WTC11 (cell line): ENCODE measurements around the gene IGF2BP3. TPM values are rescaled to one million over a fixed set of nuclear protein-coding genes. Genes with fewer than 3 reads are reported as not detected.

ENCODE experiments used
- ATAC-seq: fragments of 200-7000 bp; cut with Tn5 transposase; 2 replicates; pipeline ENCODE4 v1.10.0; 2021; ENCODE audit warnings: mild to moderate bottlenecking, moderate library complexity
- CTCF ChIA-PET: fragments of 300-600 bp; sonication (Branson Sonifier 250); formaldehyde crosslinking; loops from one replicate; lab custom pipeline; 2021; ENCODE audit warnings: antibody characterized with exemption; lab: Charles Lee
- POLR2A ChIA-PET: fragments of 350-600 bp; sonication (Branson Sonifier 250); formaldehyde crosslinking; loops from one replicate; lab custom pipeline; 2021; ENCODE audit warnings: antibody characterized with exemption; lab: Charles Lee
- DNase-seq: peaks from one replicate; pipeline ENCODE4 v3.0.0; 2021; ENCODE audit warnings: low spot score
- H3K27ac Mint-ChIP-seq: 2 replicates; pipeline ENCODE4 v1.8.0; 2021; ENCODE audit warnings: mixed read lengths
- H3K27me3 Mint-ChIP-seq: 2 replicates; pipeline ENCODE4 v1.8.0; 2021; ENCODE audit warnings: low read depth, mild to moderate bottlenecking, moderate library complexity, mixed read lengths
- H3K36me3 Mint-ChIP-seq: 2 replicates; pipeline ENCODE4 v1.8.0; 2021; ENCODE audit warnings: mixed read lengths
- H3K4me1 Mint-ChIP-seq: 2 replicates; pipeline ENCODE4 v1.8.0; 2022; ENCODE audit warnings: mixed read lengths
- H3K4me3 Mint-ChIP-seq: 2 replicates; pipeline ENCODE4 v1.8.0; 2021; ENCODE audit warnings: mild to moderate bottlenecking, moderate library complexity, mixed read lengths
- H3K9me3 Mint-ChIP-seq: 2 replicates; pipeline ENCODE4 v1.8.0; 2021; ENCODE audit warnings: mixed read lengths
- CREB1 ChIP-seq: sonication (generic); formaldehyde crosslinking; IDR thresholded peaks from 2 replicates; pipeline ENCODE4 v1.8.0; 2023; ENCODE audit warnings: mild to moderate bottlenecking, missing genetic modification reagents
- ESRRA ChIP-seq: sonication (generic); formaldehyde crosslinking; IDR thresholded peaks from 2 replicates; pipeline ENCODE4 v1.8.1; 2022; ENCODE audit warnings: mild to moderate bottlenecking, missing genetic modification reagents, borderline replicate concordance
- JAZF1 ChIP-seq: fragments of 250-450 bp; sonication (Bioruptor Pico); IDR thresholded peaks from 2 replicates; pipeline ENCODE4 v1.9.0; 2021; ENCODE audit warnings: moderate library complexity, mild to moderate bottlenecking, inconsistent platforms
- KAT7 ChIP-seq: sonication (generic); formaldehyde crosslinking; IDR thresholded peaks from 2 replicates; pipeline ENCODE4 v1.8.1; 2023; ENCODE audit warnings: missing genetic modification reagents, mild to moderate bottlenecking, borderline replicate concordance
- MXD4 ChIP-seq: fragments of 250-450 bp; sonication (Bioruptor Pico); IDR thresholded peaks from 2 replicates; pipeline ENCODE4 v1.8.0; 2021; ENCODE audit warnings: mild to moderate bottlenecking, moderate library complexity, borderline replicate concordance
- NFE2L1 ChIP-seq: sonication (generic); formaldehyde crosslinking; IDR thresholded peaks from 2 replicates; pipeline ENCODE4 v1.8.1; 2023; ENCODE audit warnings: missing genetic modification reagents
- SOX15 ChIP-seq: fragments of 250-450 bp; sonication (Bioruptor Pico); IDR thresholded peaks from 2 replicates; pipeline ENCODE4 v1.9.0; 2021; ENCODE audit warnings: mild to moderate bottlenecking
- SP1 ChIP-seq: sonication (generic); formaldehyde crosslinking; conservative IDR thresholded peaks from 2 replicates; pipeline ENCODE4 v1.8.1; 2022; ENCODE audit warnings: missing genetic modification reagents
- TEAD1 ChIP-seq: sonication (generic); formaldehyde crosslinking; IDR thresholded peaks from 2 replicates; pipeline ENCODE4 v1.8.0; 2022; ENCODE audit warnings: mild to moderate bottlenecking, missing genetic modification reagents
- ZNF121 ChIP-seq: sonication (generic); formaldehyde crosslinking; IDR thresholded peaks from 2 replicates; pipeline ENCODE4 v1.8.0; 2023; ENCODE audit warnings: missing genetic modification reagents
- ZNF219 ChIP-seq: sonication (generic); formaldehyde crosslinking; IDR thresholded peaks from 2 replicates; pipeline ENCODE4 v1.8.0; 2023; ENCODE audit warnings: missing genetic modification reagents, mild to moderate bottlenecking, borderline replicate concordance
- ZNF416 ChIP-seq: fragments of 250-450 bp; sonication (Bioruptor Pico); IDR thresholded peaks from 2 replicates; pipeline ENCODE4 v1.9.0; 2021; ENCODE audit warnings: mild to moderate bottlenecking, inconsistent platforms
- ZNF671 ChIP-seq: fragments of 250-450 bp; sonication (Bioruptor Pico); IDR thresholded peaks from 2 replicates; pipeline ENCODE4 v1.8.0; 2021; ENCODE audit warnings: mild to moderate bottlenecking
- total RNA-seq: library from RNA; stranded (reverse); gene quantifications from 3 replicates; pipeline ENCODE4 v1.2.3, GENCODE V29; 2021
- TF ChIP-seq, protein P1 (sequence below): sonication (generic); formaldehyde crosslinking; IDR thresholded peaks from 2 replicates; pipeline ENCODE4 v1.8.1; 2023; ENCODE audit warnings: mild to moderate bottlenecking, missing genetic modification reagents
- TF ChIP-seq, protein P2 (sequence below): sonication (generic); formaldehyde crosslinking; IDR thresholded peaks from 2 replicates; pipeline ENCODE4 v1.8.1; 2023; ENCODE audit warnings: mild to moderate bottlenecking, moderate library complexity, missing genetic modification reagents
- TF ChIP-seq, protein P3 (sequence below): sonication (generic); formaldehyde crosslinking; IDR thresholded peaks from 2 replicates; pipeline ENCODE4 v1.8.0; 2022; ENCODE audit warnings: mild to moderate bottlenecking, missing genetic modification reagents
- TF ChIP-seq, protein P4 (sequence below): sonication (generic); formaldehyde crosslinking; conservative IDR thresholded peaks from 2 replicates; pipeline ENCODE4 v1.8.1; 2023; ENCODE audit warnings: mild to moderate bottlenecking, low read depth, missing genetic modification reagents, moderate library complexity
- TF ChIP-seq, protein P5 (sequence below): sonication (generic); formaldehyde crosslinking; IDR thresholded peaks from 2 replicates; pipeline ENCODE4 v1.8.1; 2023; ENCODE audit warnings: mild to moderate bottlenecking, missing genetic modification reagents, moderate library complexity
- TF ChIP-seq, protein P6 (sequence below): sonication (generic); formaldehyde crosslinking; IDR thresholded peaks from 2 replicates; pipeline ENCODE4 v1.8.1; 2022; ENCODE audit warnings: low read depth, mild to moderate bottlenecking, moderate library complexity, missing genetic modification reagents, borderline replicate concordance
- TF ChIP-seq, protein P7 (sequence below): sonication (generic); formaldehyde crosslinking; IDR thresholded peaks from 2 replicates; pipeline ENCODE4 v1.8.1; 2023; ENCODE audit warnings: mild to moderate bottlenecking, missing genetic modification reagents, moderate library complexity
- TF ChIP-seq, protein P8 (sequence below): sonication (generic); formaldehyde crosslinking; IDR thresholded peaks from 2 replicates; pipeline ENCODE4 v1.8.0; 2022; ENCODE audit warnings: missing genetic modification reagents
- TF ChIP-seq, protein P9 (sequence below): sonication (generic); formaldehyde crosslinking; IDR thresholded peaks from 2 replicates; pipeline ENCODE4 v1.8.0; 2023; ENCODE audit warnings: missing genetic modification reagents

IGF2BP3 gene
- total RNA-seq, 1 experiment from 2014 or later: 129 TPM

DNA sequence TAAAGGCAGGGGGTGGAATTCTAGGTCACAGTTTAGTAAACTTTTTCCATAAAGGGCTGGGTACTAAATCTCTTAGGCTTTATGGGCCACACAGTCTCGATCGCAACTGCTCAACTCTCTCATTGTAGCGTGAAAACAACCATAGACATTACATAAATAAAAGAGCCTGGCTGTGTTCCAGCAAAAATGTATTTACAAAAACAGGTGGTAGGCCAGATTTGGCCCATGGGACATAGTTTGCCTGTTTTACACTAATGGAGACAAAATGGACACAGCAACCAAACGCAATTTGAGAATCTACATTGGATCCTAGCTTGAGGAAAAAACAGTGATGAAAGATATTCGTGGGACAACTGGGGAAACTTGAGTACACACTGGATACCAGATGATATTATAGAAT is 194.4 kb downstream of the IGF2BP3 start:
- H3K36me3 Mint-ChIP-seq: no peaks in the 10 kb centered on the region

DNA sequence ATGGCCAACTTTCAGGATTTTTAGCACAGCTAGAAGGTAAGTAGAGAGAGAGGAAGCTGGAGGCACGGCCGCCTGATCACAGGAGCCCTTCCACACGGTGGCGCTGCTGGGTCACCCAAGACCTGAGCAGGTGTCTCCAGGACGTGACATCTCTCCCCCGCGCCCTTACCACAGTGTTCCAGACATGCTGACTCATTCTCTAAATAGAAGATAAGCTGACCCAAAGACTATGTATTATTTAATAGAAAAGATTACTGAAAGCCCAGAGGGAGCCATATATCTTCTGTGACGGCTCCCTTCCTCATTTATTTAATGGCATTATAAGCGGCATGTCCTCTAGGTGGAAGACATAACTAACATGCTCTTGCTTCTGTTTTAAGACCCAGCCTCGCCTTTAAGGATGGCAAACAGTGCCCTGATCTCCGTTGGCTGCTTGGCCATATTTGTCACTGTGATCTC is 197.1 kb downstream of the IGF2BP3 start:
- peak overlapping the region; percentile 76 for H3K27ac Mint-ChIP-seq
- no peak for TF ChIP-seq ZNF416 (CRISPR knock-in tag)
- TF ChIP-seq, protein P1, sequence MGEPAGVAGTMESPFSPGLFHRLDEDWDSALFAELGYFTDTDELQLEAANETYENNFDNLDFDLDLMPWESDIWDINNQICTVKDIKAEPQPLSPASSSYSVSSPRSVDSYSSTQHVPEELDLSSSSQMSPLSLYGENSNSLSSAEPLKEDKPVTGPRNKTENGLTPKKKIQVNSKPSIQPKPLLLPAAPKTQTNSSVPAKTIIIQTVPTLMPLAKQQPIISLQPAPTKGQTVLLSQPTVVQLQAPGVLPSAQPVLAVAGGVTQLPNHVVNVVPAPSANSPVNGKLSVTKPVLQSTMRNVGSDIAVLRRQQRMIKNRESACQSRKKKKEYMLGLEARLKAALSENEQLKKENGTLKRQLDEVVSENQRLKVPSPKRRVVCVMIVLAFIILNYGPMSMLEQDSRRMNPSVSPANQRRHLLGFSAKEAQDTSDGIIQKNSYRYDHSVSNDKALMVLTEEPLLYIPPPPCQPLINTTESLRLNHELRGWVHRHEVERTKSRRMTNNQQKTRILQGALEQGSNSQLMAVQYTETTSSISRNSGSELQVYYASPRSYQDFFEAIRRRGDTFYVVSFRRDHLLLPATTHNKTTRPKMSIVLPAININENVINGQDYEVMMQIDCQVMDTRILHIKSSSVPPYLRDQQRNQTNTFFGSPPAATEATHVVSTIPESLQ (CRISPR knock-in tag): no peak
- TF ChIP-seq, protein P2, sequence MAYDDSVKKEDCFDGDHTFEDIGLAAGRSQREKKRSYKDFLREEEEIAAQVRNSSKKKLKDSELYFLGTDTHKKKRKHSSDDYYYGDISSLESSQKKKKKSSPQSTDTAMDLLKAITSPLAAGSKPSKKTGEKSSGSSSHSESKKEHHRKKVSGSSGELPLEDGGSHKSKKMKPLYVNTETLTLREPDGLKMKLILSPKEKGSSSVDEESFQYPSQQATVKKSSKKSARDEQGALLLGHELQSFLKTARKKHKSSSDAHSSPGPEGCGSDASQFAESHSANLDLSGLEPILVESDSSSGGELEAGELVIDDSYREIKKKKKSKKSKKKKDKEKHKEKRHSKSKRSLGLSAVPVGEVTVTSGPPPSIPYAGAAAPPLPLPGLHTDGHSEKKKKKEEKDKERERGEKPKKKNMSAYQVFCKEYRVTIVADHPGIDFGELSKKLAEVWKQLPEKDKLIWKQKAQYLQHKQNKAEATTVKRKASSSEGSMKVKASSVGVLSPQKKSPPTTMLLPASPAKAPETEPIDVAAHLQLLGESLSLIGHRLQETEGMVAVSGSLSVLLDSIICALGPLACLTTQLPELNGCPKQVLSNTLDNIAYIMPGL (CRISPR knock-in tag): 0 out of 2 replicates have a peak, but pooled peaks have one; percentile 38
- TF ChIP-seq, protein P3, sequence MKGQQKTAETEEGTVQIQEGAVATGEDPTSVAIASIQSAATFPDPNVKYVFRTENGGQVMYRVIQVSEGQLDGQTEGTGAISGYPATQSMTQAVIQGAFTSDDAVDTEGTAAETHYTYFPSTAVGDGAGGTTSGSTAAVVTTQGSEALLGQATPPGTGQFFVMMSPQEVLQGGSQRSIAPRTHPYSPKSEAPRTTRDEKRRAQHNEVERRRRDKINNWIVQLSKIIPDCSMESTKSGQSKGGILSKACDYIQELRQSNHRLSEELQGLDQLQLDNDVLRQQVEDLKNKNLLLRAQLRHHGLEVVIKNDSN (CRISPR knock-in tag): no peak
- TF ChIP-seq NFE2L1: peak; percentile 94
- no peak for TF ChIP-seq ZNF219 (CRISPR knock-in tag)
- TF ChIP-seq, protein P4, sequence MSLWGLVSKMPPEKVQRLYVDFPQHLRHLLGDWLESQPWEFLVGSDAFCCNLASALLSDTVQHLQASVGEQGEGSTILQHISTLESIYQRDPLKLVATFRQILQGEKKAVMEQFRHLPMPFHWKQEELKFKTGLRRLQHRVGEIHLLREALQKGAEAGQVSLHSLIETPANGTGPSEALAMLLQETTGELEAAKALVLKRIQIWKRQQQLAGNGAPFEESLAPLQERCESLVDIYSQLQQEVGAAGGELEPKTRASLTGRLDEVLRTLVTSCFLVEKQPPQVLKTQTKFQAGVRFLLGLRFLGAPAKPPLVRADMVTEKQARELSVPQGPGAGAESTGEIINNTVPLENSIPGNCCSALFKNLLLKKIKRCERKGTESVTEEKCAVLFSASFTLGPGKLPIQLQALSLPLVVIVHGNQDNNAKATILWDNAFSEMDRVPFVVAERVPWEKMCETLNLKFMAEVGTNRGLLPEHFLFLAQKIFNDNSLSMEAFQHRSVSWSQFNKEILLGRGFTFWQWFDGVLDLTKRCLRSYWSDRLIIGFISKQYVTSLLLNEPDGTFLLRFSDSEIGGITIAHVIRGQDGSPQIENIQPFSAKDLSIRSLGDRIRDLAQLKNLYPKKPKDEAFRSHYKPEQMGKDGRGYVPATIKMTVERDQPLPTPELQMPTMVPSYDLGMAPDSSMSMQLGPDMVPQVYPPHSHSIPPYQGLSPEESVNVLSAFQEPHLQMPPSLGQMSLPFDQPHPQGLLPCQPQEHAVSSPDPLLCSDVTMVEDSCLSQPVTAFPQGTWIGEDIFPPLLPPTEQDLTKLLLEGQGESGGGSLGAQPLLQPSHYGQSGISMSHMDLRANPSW (CRISPR knock-in tag): no peak

More for the DNA sequence above, 194.4 kb downstream of the IGF2BP3 start:
- no peak for DNase-seq
- CTCF ChIA-PET: interaction anchor here (0.5 to 1.4 kb wide), 7 partner anchors 10 to 214 kb away, joined by 3 to 4 read pairs (median 3); partner anchors contain the start of gene GPNMB
- Mint-ChIP-seq H3K4me1 (peaks cover 4% of the 10 kb centered on the region), H3K27me3 (no peaks in the 10 kb centered on the region)
- TF ChIP-seq MXD4 (CRISPR knock-in tag) (no peak), TEAD1 (CRISPR knock-in tag) (no peak), SP1 (CRISPR knock-in tag) (no peak), ESRRA (CRISPR knock-in tag) (no peak), SOX15 (no peak), ZNF121 (no peak), CREB1 (CRISPR knock-in tag) (no peak), KAT7 (CRISPR knock-in tag) (no peak), NFE2L1 (no peak), ZNF671 (CRISPR knock-in tag) (no peak), JAZF1 (CRISPR knock-in tag) (no peak)
- TF ChIP-seq, protein P5, sequence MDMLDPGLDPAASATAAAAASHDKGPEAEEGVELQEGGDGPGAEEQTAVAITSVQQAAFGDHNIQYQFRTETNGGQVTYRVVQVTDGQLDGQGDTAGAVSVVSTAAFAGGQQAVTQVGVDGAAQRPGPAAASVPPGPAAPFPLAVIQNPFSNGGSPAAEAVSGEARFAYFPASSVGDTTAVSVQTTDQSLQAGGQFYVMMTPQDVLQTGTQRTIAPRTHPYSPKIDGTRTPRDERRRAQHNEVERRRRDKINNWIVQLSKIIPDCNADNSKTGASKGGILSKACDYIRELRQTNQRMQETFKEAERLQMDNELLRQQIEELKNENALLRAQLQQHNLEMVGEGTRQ (CRISPR knock-in tag): no peak
- TF ChIP-seq, protein P6, sequence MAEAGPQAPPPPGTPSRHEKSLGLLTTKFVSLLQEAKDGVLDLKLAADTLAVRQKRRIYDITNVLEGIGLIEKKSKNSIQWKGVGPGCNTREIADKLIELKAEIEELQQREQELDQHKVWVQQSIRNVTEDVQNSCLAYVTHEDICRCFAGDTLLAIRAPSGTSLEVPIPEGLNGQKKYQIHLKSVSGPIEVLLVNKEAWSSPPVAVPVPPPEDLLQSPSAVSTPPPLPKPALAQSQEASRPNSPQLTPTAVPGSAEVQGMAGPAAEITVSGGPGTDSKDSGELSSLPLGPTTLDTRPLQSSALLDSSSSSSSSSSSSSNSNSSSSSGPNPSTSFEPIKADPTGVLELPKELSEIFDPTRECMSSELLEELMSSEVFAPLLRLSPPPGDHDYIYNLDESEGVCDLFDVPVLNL (CRISPR knock-in tag): no peak
- TF ChIP-seq, protein P7, sequence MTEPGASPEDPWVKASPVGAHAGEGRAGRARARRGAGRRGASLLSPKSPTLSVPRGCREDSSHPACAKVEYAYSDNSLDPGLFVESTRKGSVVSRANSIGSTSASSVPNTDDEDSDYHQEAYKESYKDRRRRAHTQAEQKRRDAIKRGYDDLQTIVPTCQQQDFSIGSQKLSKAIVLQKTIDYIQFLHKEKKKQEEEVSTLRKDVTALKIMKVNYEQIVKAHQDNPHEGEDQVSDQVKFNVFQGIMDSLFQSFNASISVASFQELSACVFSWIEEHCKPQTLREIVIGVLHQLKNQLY (CRISPR knock-in tag): no peak
- TF ChIP-seq, protein P8, sequence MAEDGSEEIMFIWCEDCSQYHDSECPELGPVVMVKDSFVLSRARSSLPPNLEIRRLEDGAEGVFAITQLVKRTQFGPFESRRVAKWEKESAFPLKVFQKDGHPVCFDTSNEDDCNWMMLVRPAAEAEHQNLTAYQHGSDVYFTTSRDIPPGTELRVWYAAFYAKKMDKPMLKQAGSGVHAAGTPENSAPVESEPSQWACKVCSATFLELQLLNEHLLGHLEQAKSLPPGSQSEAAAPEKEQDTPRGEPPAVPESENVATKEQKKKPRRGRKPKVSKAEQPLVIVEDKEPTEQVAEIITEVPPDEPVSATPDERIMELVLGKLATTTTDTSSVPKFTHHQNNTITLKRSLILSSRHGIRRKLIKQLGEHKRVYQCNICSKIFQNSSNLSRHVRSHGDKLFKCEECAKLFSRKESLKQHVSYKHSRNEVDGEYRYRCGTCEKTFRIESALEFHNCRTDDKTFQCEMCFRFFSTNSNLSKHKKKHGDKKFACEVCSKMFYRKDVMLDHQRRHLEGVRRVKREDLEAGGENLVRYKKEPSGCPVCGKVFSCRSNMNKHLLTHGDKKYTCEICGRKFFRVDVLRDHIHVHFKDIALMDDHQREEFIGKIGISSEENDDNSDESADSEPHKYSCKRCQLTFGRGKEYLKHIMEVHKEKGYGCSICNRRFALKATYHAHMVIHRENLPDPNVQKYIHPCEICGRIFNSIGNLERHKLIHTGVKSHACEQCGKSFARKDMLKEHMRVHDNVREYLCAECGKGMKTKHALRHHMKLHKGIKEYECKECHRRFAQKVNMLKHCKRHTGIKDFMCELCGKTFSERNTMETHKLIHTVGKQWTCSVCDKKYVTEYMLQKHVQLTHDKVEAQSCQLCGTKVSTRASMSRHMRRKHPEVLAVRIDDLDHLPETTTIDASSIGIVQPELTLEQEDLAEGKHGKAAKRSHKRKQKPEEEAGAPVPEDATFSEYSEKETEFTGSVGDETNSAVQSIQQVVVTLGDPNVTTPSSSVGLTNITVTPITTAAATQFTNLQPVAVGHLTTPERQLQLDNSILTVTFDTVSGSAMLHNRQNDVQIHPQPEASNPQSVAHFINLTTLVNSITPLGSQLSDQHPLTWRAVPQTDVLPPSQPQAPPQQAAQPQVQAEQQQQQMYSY (CRISPR knock-in tag): no peak
- TF ChIP-seq, protein P9, sequence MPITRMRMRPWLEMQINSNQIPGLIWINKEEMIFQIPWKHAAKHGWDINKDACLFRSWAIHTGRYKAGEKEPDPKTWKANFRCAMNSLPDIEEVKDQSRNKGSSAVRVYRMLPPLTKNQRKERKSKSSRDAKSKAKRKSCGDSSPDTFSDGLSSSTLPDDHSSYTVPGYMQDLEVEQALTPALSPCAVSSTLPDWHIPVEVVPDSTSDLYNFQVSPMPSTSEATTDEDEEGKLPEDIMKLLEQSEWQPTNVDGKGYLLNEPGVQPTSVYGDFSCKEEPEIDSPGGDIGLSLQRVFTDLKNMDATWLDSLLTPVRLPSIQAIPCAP (CRISPR knock-in tag): no peak
- TF ChIP-seq, all 79 proteins: peak for 0
- ATAC-seq: no peak
- H3K4me3 Mint-ChIP-seq: no peak overlapping the region
- POLR2A ChIA-PET: no interaction called here
- no peaks in the 10 kb centered on the region for H3K9me3 Mint-ChIP-seq
- H3K27ac Mint-ChIP-seq: no peak overlapping the region

More for the DNA sequence above, 197.1 kb downstream of the IGF2BP3 start:
- CTCF ChIA-PET: interaction anchor here (0.6 to 2.2 kb wide), 62 partner anchors 9 to 1940 kb away, joined by 3 to 22 read pairs (median 4); partner anchors contain the start of genes GPNMB and MALSU1
- H3K4me1 Mint-ChIP-seq: peaks cover 4% of the 10 kb centered on the region
- no peaks in the 10 kb centered on the region for H3K9me3 Mint-ChIP-seq
- ATAC-seq (peak; percentile 94), DNase-seq (peak; percentile 95)
- H3K36me3 Mint-ChIP-seq: no peaks in the 10 kb centered on the region
- POLR2A ChIA-PET: interaction anchor here (0.6 kb wide), 1 partner anchor 217 kb away, joined by 3 read pairs; no protein-coding TSS in a partner anchor
- H3K4me3 Mint-ChIP-seq: peak overlapping the region; percentile 56
- no peaks in the 10 kb centered on the region for H3K27me3 Mint-ChIP-seq
